NCI-H1417 (cell line): ENCODE measurements around the gene CLMP.

Source experiments
- DNase-seq, 3 experiments: peaks; one replicate each; lab custom pipeline; 2025; lab: John Stamatoyannopoulos, UW

CLMP gene

DNA sequence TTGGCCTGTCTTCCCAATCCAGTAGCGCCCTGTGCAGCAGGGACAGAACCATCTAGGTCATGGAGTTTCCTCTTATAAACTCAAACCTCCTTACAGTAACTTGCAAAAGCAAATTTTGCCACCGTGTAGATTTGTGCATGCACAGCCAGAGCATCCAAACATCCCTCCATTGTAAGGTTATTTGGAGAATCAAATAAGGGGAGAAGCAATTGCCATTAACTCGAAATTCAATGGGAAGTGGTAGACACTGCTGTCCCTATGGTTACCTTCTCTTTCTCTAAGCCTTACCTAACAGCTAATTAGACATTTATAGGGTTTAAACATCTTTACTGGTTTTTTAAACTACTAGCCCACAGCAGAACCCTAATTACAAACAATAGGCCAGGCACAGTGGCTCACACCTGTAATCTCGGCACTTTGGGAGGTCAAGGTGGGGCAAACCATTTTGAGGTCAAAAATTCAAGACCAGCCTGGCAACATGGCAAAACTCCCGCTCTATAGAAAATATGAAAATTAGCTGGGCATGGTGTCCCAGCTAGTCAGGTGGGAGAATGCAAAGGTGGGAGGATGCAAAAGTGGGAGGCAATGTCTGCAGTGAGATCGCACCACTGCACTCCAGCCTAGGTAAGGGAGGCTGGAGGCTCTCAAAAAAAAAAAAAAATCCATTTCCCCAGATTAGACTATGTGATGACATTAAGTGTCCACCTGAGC, 139.7 kb downstream of the CLMP start:
- DNase-seq, result peak in 2 of 3 experiments; percentile 23 to 59

DNA sequence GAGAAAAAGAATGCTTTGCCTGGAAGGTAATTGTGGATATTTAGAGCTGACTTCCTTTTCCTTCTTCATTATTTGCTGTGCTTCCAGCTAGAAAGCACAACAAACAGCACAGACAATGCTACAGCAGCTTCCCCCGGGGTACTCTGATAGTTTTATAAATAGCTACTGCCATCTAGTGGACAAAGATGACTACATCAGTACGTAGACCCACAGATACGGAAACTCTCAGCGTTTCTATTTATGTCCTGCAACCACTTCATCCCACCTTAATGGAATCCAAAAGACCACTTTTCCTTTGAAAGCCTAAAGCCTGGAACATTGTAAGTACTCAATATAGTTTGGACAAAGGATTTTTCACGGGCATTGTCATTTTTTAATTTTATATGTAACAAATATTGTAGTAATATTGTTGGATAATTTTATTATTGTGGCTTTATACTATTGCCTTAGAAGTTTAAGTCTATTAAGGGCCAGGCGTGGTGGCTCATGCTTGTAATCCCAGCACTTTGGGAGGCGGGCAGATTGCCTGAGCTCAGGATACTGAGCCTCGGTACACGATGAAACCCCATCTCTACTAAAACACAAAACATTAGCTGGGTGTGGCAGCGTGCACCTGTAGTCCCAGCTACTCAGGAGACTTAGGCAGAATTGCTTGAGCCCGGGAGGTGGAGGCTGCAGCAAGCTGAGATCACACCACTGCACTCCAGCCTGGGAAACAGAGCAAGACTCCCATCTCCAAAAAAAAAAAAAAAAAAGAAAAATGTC, 140.6 kb downstream of the CLMP start:
- peak; percentile 57 to 91 (median 88) for DNase-seq

DNA sequence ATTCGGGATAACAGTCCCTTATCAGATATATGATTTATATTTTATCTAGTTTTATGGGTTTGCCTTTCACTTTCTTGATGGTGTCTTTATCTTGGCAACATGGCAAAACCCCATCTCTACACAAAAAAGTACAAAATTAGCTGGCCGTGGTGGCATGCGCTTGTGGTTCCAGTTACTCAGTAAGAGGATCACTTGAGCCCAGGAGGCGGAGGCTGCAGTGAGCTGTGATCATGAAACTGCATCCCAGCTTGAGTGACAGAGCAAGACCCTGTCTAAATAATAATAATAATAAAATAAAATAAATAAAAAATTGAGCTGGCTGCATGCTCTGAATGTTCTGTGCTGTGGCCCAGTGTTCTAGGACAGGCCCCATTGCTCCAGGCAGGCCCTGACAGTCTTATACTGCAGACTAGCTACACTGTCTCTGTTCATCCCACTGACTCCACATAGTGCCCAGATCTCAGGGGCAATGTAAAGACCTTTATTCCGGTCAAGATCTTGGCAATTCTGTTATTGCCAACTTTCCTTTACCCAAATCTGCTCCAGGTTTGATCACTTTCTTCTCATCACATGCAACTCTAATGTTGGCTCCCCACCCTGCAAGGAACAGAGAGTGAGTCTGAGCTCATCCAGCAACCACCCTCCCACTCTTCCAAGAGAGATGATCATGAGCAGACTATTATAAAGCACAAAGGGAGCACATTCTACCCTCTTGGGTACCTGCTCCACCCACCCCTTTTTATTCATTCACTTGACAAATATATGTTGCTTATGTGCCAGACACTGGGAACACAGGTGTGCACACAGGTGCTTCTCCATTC, 141.9 kb downstream of the CLMP start:
- no peak for DNase-seq

DNA sequence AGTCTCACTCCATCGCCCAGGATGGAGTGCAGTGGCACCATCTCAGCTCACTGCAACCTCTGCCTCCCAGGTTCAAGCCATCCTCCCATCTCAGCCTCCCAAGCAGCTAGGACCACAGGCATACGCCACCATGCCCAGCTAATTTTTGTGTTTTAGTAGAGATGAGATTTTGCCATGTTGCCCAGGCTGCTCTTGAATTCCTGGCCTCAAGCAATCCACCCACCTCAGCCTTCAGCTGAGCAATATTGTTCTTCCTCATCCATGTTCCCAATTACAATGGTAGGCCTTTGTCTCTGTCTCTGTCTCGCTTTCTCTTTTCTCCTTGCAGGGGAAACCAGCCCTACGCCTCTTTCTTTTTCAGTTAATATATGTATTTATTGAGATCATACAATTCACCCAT, 143.4 kb downstream of the CLMP start:
- no peak for DNase-seq

DNA sequence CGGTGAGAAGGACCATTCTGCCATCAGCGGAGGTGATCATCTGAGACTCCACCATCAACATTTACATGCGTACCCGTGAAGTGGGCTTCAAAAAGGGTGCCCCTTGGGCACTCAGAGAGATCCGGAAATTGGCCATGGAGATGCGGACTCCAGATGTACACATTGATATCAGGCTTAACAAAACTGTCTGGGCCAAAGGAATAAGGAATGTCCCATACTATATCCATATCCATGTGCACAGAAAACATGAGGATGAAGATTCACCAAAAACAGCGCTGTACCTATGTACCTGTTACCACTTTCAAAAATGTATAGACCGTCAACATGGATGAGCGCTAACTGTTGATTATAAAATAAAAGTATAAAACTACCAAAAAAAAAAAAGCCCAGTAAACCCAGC, 143.9 kb downstream of the CLMP start:
- no peak for DNase-seq

DNA sequence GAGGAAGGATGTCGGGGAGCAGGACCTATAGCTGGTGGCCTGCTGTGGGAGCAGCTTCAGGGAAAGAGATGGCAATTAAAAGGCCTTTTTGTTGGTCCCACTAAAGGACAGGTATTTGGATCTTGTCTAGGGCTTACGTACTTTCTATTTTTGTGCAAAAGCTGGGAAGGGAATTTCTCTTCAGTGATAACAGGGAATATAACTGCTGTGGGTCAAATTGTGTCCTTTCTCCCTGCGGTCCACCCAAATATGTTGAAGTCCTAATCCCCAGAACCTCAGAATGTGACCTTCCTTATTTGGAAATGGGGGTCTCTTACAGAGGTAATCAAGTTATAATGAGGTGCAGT, 147.1 kb downstream of the CLMP start:
- DNase-seq, result no peak

DNA sequence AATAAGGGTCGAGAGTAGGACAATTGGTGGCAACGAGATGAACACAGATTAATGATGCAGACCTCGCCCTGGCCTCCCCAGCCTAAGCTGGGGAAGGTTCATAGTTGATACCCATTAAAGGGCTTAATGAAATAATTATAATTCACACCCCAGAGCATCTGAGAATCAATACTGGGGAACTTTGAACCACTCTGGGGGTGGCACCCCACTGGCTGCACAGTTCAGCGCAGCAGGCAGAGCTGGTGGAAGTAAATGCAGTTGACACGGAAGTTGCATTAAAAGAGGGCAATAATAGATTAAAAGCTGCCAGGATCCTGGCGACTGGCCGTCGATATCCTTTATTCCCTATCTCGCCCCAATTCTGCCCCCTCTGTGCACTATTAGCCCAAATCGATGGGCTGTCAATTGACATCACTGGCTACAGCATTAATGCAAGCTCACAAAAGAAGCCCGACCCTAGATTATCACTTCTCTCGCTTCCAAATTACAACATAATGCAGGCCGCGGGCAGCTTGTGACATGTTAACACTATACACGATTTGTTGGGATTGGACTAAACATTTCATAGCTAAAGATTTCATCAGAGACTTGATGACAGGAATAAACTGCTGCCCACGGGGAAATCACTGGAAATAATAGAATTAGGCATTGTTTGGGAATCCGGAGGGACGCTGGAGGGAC, 147.6 kb downstream of the CLMP start:
- no peak for DNase-seq

DNA sequence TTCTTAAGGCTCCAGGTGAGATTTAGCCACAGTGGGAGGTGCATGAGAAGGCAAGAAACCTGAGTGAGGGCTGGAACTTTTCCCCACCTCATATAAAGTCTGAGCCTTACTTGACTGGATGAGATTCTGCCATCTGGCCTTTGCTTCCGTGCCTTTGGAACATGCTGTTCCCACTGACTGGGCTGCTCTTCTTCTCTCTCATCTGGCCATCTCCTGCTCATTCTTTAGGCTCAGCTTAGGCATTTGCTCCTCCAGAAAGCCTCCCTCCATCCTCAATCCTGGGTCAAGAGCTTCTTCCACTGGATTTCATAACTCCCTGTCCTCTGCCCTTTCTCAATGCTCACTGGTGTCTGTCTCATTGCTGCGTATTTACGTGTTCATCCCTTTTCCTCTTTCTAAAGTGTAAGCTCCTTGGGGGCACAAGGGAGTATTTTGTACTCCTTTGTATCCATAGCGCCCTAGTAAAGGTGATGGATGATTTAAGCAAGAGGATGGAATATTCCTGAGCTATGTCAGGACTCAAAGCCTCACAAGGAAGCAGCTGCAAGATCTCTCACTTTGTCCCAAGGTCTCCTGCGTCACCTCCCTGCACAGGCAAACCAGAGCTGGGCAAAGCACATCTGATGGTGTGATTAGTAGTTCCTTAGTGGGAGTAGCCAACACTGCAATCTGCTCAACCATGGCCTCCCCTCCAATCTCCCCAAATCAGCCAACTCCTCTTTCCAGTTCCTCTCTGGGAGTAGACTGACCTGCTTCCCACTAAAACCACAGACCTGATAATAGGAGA, 148.4 kb downstream of the CLMP start:
- DNase-seq, result no peak

DNA sequence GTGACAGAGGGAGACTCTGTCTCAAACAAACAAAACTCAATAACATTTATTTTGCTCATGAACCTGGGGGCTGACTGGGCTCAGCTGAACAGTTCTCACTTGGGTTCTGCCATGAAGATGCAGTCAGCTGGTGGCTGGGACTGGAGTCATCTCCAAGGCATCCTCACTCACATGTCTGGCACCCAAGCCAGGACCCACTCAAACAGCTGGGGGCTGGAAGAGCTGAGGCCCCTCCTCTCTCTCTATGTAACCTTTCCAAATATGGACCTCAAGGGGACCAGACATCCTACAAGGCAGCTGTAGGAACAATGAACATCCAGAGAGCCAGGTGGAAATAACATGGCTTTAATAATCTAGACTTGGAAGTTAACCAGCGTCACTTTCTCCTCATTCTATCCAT, 149.9 kb downstream of the CLMP start:
- DNase-seq, result no peak

DNA sequence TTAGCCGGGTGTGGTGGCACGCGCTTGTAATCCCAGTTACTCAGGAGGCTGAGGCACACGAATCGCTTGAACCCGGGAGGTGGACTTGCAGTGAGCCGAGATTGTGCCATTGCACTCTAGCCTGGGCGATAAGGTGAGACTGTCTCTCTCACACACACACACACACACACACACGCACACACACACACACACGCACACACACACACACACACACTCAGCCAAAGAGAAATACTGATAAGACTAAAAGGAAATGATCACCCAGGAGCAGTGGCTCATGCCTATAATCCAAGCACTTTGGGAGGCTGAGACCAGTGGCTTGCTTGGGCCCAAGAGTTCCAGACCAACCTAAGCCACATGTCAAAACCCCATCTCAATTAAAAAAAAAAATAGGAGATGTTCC, 153.9 kb downstream of the CLMP start:
- DNase-seq, result no peak

DNA sequence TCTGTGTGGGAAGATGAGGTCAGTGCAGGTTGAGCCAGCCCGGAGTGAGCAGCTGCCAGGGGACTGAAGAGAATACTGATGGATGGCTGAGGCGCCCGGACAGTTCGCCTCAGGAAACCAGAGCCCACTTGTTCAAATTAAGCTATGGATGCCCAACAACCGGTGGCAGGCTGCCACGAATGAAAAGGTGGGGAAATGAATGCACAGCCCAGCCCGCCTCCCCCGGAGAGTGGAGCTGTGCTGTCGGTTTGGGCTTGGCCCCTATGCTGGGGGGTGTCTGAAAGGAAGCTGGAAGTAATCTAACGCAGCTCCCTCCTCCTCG, 155.0 kb downstream of the CLMP start:
- no peak for DNase-seq

DNA sequence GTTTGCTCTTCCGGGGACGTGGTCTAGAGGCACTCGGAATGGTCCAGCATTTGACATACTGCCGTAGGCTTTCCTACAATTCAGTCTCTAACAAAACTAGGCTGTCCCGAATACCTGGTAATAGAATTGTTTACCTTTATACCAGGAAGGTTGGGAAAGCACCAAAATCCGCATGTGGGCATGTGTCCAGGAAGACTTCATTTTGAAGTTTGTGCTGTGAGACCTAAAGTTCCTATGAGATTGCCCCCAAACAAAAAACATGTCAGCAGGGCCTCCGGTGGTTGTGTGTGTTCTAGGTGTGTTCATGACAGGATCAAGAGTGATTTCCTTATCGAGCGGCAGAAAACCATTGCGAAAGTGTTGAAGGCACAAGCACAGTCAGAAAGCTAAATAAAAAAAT, 159.2 kb downstream of the CLMP start:
- DNase-seq, result no peak

DNA sequence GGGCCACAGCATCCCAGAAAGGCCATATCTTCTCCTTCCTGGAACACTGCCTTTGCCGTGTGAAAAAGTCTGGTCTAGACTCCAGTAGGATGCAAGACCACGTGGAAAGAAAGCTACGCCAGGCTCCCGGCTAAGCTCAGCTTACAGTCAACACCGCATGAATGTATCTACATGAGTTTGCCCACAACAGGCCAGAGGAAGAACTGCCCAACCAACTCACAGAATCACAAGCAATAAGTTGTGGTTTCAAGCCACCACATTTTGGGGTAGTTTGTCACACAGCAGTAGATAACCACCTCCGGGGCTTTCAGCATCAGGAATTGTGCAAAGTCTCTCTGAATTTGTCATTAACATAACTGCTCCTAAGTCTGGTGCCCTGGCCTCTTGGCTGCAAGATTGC, 160.5 kb downstream of the CLMP start:
- no peak for DNase-seq

DNA sequence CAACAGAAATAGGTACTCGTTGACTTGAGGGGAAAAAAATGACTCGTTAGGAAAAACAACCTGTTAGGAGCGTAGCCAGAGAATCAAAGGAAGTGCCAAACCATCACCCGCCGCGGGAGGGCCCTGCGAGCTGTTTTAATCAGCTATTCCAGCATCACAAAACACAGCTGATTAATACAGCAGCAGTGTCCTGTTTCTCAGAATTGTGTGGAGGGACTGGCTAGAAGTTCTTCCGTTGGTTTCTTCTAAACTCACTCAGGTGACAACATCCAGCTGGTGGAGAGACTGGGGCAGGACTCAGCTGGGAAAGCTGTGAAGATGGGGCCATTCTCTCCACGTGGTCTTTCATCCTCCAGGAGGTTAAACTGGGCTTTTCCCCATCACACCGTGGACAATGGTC, 161.2 kb downstream of the CLMP start:
- no peak for DNase-seq

DNA sequence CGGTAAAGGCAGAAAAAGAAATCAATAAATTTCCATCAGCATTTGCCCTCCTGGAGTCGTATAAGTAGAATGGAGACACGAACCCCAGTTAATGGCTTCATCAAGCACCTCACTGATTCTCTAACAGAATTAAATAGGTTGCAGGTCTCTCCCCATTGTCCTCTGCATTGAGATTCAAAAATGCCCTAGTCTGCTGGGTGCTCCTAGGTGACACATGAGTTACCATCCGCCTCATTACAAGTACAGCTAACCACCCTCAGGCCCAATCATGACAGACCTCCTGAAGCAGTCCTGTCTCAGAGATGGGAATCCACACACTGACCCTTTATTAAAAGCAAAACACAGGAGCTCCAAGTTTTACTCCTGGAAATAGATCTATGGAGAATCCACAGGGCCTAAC, 164.5 kb downstream of the CLMP start:
- peak in 2 of 3 experiments; percentile 43 to 91 for DNase-seq

DNA sequence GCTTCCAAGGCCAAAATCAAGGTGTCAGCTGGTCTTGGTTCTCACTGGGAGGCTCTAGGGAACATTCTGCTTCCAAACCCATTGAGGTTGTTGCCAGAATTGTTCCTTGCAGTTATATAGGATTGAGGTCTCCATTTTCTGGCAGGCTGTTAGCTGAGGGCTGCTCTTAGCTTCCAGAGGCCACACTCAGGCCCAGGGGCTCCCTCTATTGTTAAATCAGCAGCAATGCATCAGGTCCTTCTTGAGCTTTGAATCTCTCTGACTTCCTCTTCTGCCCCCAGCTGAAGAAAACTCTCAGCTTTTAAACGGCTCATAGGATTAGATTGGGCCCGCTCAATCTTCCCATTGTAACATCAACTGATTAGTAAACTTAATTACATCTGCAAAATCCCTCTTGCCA, 174.1 kb downstream of the CLMP start:
- peak; percentile 24 to 73 (median 52) for DNase-seq
